Measurements from ENCODE around the gene CCNB1IP1.
"Not testable (repeated sequence)": the region's sequence is repeated elsewhere in the genome, so short reads cannot be mapped to it uniquely, and the experiment has no call there.

The CCNB1IP1 gene

DNA sequence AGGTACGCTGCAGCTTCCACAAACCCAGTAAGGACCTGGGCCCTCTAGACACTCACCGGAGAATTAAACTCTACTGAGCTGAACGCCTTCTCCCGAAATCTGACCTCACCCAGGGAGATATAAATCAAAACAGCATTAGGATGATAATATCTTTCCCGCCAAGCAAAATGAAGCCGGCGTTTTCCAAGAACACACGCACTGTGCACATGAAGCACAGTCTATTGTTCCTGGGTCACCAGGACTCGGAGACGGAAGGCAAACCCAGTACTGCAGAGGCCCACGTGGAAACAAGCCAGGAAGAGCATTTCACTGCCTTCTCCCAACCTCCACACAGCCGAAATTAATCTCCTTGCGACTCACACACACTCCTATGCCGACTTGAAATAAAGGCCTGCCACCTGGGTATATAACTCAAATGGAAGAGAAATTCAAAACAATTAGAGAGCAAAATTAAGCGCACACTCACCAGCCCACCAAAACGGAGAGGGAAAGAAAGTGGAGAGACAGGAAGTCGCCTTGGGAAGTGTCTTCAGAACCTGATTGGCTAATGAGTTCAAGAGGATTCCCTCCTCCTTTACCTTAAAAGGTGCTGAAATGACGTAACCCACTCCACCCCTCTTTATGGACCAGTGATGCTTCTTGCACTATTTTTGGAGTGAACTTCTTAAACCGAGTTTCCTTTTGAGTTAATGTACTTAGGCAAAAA is at the start of gene CCNB1IP1:
Gene CCNB1IP1, minus strand, starts transcription at position 492 of the 706 bp plus-strand sequence. CDS start 16,756 bp downstream, outside the sequence.
- peak; percentile 62 for DNase-seq (ENCODE audit: low spot score)

DNA sequence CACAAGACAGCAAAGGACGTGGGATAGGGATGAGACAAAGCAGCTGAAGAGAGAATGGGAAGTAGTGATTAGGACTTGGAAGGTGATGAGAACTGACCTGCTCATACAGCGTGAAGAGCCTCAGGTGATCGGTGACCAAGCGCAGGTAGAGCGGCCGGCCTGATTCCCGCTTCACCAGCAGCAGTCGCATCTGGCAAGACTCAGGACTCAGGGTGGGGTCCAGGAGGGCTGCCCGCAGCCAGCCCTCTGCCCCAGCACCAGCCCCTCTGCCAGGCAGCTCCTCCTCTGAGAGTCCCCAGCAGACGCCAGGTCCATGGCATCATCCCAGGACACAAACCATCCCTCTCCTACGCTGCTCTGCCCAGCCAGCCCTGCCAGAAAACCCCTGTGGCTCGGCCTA is 49.4 kb upstream of the CCNB1IP1 start:
- DNase-seq (ENCODE audit: low spot score), result no peak

DNA sequence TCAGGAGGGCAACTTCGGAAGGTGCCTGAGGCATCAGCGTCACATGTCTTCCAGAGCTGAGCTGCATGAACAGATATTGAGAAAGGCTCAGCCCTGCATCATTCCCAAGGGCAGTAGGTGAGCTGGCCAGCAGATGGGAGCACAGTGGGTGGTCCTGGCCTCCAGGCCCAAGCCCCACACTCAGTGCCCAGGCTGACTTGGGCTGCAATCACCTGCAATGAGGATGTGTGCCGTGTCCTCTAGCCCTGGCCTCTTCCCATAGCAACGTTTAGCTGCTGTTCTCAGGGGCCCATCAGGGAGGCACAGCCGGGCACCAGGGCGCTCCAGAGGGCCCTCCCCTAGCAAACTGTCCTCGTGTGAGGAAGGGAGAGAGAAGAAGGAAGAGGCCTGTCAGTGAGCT is 48.3 kb upstream of the CCNB1IP1 start:
- no peak for DNase-seq (ENCODE audit: low spot score)

DNA sequence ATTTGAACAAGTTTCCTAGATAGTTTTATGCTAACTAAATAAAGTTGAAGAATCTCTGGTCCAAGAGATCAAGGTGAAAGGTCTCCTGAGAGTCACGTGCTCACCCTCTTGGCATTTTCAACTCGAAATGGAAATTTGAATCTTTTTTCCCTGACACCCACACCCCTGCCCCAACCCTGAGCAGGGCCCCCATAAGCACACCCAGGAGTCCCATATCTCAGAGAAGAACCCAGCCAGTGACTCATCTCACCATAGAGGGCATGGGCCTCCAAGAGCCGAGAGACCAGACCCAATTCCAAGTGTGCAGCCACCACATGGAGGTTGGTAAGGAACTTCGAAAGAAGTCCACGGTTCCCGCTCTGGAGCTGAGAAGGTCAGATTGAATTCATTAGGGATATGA is 47.6 kb upstream of the CCNB1IP1 start:
- no peak for DNase-seq (ENCODE audit: low spot score)

- no peak for DNase-seq (ENCODE audit: low spot score)
These were observed 46.7 kb upstream of the CCNB1IP1 start for GRCh38 chr14:20379743-20380142.

DNA sequence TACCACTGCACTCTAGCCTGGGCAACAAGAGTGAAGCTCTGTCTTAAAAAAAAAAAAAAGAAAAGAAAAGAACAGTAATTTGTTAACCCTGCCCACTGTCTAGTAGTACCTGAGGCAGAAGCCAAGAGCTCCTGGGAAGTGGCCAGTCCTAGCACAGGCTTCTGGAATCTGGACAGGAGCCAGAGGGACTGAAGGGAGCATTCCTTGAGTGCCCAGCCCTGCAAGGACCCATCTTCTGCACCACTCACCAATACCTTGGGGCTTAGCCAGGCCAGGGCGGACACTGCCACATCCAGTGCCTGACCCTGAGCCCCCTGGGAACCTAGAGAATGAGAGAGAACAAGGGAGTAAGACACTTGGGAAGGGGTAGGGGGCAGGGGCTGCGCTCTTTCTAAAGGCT is 44.1 kb upstream of the CCNB1IP1 start:
- no peak for DNase-seq (ENCODE audit: low spot score)

GRCh38 chr14:20376071-20376588 is 43.1 kb upstream of the CCNB1IP1 start:
- DNase-seq (ENCODE audit: low spot score), result no peak

DNA sequence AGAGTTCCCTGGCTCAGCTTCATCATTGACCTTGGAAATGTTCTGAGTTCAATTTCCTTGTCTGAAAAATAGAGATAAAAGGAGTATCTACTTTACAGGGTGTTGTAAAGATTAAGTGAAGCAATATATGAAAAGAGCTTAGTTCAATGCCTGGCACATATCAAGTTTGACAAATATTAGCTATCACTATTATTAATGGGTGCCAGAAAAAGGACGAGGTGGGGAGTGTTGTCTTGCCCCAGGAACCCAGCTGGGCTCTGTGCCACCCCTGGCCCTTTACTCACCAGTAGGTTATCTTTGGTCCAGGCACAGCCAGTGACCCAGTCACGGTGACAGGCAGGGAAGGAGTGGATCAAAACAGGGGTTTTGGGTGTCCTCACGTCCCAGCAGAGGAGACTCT is 42.4 kb upstream of the CCNB1IP1 start:
- DNase-seq (ENCODE audit: low spot score), result no peak

- no peak for DNase-seq (ENCODE audit: low spot score)
These were observed 39.7 kb upstream of the CCNB1IP1 start for GRCh38 chr14:20372796-20373195.

- no peak for DNase-seq (ENCODE audit: low spot score)
These were observed 32.8 kb upstream of the CCNB1IP1 start for GRCh38 chr14:20365928-20366327.

DNA sequence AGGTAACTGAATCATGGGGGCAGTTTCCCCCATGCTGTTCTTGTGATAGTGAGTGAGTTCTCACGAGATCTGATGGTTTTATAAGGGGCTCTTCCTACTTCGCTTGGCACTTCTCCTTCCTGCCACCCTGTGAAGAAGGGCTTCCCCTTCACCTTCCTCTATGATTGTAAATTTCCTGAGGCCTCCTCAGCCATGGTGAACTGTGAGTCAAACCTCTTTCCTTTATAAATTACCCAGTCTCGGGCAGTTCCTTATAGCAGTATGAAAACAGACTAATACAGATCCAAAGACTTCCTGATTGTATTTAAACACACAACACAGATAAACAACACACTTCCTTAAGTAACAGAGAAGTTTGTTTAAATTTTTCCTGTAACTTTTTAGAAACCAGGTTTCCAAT is 25.4 kb upstream of the CCNB1IP1 start:
- not testable (repeated sequence) for DNase-seq (ENCODE audit: low spot score)

- DNase-seq (ENCODE audit: low spot score), result no peak
These were observed 23.3 kb upstream of the CCNB1IP1 start for GRCh38 chr14:20356422-20356821.

DNA sequence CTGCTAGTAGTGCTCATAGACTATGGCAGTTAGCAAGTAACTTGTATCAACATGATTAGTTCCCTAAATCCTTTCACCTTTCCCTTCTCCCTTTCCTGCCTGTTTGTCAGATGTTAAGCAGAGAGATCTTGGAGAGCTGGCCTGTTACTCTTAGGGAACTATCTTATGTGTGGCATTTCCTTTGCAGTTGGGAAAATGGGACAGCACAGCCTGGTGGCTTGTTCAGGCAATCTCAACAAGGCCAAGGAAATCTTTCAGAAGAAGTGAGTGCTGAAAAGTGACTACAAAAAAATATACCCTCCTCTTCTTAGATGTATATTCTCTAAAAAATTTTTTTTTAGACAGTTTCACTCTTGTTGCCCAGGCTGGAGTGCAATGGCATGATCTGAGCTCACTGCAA is 17.8 kb upstream of the CCNB1IP1 start:
- no peak for DNase-seq (ENCODE audit: low spot score)

GRCh38 chr14:20350282-20350681 is 17.2 kb upstream of the CCNB1IP1 start:
- no peak for DNase-seq (ENCODE audit: low spot score)

DNA sequence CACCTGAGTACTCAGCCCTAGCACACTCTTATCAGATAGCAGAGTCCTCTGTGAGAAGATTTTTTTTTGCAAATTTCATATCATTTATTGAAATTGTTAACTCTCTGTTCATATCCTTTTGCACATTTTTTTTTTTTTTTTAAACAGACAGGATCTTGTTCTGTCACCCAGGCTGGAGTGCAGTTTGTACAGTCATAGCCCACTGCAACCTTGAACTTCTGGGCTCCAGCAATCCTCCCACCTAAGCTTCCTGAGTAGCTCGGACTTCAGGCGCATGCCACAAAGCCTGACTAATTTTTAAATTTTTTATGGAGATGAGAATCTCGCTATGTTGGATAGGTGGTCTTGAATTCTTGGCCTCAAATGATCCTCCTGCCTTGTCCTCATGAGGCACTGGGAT is 14.7 kb upstream of the CCNB1IP1 start:
- no peak for DNase-seq (ENCODE audit: low spot score)

- no peak for DNase-seq (ENCODE audit: low spot score)
These were observed 13.6 kb upstream of the CCNB1IP1 start for GRCh38 chr14:20346713-20347112.

GRCh38 chr14:20345366-20345765 is 12.3 kb upstream of the CCNB1IP1 start:
- DNase-seq (ENCODE audit: low spot score), result no peak

GRCh38 chr14:20343862-20344220 is 10.8 kb upstream of the CCNB1IP1 start:
- DNase-seq (ENCODE audit: low spot score), result no peak

GRCh38 chr14:20343092-20343861 is 10.2 kb upstream of the CCNB1IP1 start, which contains the start of gene PARP2:
PARP2 (plus strand) TSS chr14:20343635; CDS start chr14:20343642, 7 bp downstream.
- peak; percentile 99 for DNase-seq (ENCODE audit: low spot score)

- no peak for DNase-seq (ENCODE audit: low spot score)
These were observed 8.6 kb upstream of the CCNB1IP1 start for GRCh38 chr14:20341646-20342045.

DNA sequence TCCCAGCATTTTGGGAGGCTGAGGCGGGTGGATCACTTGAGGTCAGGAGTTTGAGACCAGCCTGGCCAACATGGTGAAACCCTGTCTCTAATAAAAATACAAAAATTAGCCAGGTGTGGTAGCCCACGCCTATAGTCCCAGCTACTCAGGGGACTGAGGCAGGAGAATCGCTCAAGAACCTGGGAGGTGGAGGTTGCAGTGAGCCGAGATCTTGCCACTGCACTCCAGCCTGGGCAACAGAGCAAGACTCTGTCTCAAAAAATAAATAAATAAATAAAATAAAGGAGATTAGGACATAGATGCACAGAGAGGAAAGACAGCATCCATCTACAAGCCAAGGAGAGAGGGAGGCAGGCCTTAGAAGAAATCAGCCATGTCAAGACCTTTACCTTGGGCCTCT is 8.0 kb upstream of the CCNB1IP1 start:
- not testable (repeated sequence) for DNase-seq (ENCODE audit: low spot score)

DNA sequence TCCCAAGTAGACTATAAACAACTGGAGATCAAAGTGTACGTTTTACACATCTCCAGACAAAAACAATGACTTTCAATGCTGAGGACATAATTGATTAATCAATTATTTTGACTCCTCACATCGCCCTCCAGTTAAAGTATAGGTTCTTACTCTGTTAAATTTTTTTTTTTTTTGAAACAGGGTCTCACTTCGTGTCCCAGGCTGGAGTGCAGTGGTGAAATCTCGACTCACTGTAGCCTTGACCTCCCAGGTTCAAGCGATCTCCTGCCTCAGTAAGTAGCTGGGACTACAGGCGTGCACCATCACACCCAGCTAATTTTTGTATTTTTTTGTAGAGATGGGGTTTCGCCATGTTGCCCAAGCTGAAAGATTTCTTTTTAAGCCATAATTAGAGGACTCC is 938 bp upstream of the CCNB1IP1 start:
- DNase-seq (ENCODE audit: low spot score), result no peak

- no peak for DNase-seq (ENCODE audit: low spot score)
These were observed 389 bp upstream of the CCNB1IP1 start for GRCh38 chr14:20333494-20333841.

DNA sequence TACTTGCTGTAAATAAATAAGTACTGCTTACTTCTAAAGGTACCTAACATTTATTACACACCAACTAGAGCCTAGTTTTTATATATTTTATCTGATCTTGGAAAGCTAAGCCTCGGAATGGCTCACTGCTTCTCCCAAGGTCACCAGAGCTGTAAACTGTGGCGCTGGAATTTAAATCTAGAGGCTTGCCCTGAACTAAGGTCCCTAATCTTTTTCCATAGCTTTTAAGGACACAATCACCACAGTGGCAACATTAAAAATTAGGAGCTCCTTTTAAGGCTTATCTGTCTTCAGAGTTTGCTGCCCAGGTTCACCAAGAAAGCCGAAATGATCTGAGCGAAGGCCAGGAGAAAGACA is 670 bp downstream of the CCNB1IP1 start:
- no peak for DNase-seq (ENCODE audit: low spot score)
